Measurements from ENCODE around the gene DLL4. TPM values are rescaled to one million over a fixed set of nuclear protein-coding genes. Genes with fewer than 3 reads are reported as not detected.
"Not testable (repeated sequence)": the region's sequence is repeated elsewhere in the genome, so short reads cannot be mapped to it uniquely, and the experiment has no call there.

DLL4 gene
- total RNA-seq, 4 donors from 2014 or later: 7.8 to 15.3 (median 12.3) TPM

DNA sequence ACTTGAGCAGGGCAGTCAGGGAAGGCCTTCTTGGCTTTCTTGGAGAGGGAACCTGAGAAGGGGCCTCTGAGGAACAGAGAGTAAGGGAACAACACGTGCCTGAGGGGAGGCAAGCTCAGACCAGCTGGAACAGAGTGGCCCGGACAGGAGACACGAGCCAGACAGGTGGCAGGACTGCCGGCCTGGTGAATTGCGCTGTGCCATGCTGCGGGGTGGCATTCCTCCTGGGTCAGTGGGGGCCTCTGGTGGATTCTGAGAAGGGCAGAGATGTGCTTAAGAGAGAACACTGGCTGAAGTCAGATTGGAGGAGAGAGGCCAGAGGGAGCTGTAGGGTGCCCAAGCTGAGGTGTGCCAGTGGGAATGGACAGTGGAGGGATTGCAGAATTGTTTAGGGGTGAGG lies 29.0 kb downstream of the DLL4 start:
- TF ChIP-seq POLR2A (IDR thresholded peaks at IDR 0.05): no peak
- TF ChIP-seq, protein P1, sequence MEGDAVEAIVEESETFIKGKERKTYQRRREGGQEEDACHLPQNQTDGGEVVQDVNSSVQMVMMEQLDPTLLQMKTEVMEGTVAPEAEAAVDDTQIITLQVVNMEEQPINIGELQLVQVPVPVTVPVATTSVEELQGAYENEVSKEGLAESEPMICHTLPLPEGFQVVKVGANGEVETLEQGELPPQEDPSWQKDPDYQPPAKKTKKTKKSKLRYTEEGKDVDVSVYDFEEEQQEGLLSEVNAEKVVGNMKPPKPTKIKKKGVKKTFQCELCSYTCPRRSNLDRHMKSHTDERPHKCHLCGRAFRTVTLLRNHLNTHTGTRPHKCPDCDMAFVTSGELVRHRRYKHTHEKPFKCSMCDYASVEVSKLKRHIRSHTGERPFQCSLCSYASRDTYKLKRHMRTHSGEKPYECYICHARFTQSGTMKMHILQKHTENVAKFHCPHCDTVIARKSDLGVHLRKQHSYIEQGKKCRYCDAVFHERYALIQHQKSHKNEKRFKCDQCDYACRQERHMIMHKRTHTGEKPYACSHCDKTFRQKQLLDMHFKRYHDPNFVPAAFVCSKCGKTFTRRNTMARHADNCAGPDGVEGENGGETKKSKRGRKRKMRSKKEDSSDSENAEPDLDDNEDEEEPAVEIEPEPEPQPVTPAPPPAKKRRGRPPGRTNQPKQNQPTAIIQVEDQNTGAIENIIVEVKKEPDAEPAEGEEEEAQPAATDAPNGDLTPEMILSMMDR (IDR thresholded peaks at IDR 0.05): no peak
- peak overlapping the region in 1 of 4 donors; percentile 4 for H3K27ac ChIP-seq

DNA sequence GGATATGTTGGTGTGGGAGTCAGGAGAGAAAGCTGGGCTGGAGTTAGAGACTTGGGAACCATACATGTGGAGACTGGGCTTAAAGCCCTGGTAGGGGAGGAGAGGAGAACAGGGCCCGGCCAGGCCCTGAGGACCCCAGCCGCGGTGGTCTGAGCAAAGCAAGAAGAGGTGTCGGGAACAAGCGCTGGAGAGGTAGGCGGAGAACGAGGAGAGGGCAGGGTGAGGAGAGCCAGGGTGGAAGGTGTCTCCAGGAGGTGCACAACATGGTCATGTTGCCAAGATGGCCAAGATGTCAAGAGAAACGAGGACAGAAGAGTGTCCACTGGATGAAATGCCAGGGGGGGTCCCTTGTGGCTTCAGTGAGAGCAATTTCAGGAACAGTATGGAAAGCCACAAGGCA lies 29.6 kb downstream of the DLL4 start:
- no peak overlapping the region for H3K4me3 ChIP-seq
- no peaks in the 10 kb centered on the region for H3K9me3 ChIP-seq
- no peak overlapping the region for H3K27ac ChIP-seq
- TF ChIP-seq, protein P1 (IDR thresholded peaks at IDR 0.05): no peak
- H3K36me3 ChIP-seq: no peaks in the 10 kb centered on the region
- peaks cover 0 to 17% (median 0%) of the 10 kb centered on the region in 4 donors for H3K4me1 ChIP-seq
- DNase-seq: peak in 1 of 3 donors; percentile 10
- H3K27me3 ChIP-seq: no peaks in the 10 kb centered on the region

More for the DNA sequence above, 29.0 kb downstream of the DLL4 start:
- no peak overlapping the region for H3K4me3 ChIP-seq
- no peaks in the 10 kb centered on the region for H3K36me3 ChIP-seq
- no peaks in the 10 kb centered on the region for H3K27me3 ChIP-seq
- no peaks in the 10 kb centered on the region for H3K9me3 ChIP-seq
- peaks cover 0 to 17% (median 0%) of the 10 kb centered on the region in 4 donors for H3K4me1 ChIP-seq
- peak in 1 of 3 donors; percentile 34 for DNase-seq

DNA sequence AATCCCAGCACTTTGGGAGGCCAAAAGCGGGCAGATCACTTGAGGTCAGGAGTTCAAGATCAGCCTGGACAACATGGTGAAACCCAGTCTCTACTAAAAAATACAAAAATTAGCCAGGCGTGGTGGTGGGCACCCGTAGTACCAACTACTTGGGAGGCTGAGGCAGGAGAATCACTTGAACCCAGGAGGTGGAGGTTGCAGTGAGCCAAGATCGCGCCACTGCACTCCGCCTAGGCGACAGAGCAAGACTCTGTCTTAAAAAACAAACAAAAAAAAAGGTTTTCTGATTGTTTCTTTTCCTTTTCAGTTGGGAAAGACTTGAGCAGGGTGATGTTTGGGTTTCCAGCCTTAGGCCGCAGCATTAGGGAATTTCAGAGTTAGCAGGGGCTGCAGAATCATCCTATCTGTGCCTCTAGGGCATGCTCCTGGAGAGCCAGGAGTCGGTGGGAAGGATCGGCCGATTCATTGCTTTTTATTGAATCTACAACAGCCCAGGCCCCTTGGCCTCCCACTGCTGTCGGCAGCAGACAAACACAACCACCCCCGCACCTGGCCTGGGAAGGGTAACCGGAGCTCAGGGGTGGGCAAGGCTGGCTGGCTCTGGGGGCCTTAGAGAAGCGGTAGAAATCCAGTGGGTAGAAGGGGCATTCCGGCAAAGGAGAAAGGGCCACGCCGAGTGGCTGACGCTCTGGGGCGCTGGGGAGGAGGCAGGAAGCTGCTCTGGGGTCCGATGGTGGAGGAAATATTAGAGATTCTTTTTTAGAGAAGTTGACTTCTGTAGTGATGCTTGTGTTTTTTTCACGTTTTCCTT lies 30.4 kb downstream of the DLL4 start:
- H3K4me1 ChIP-seq: peaks cover 0 to 17% (median 0%) of the 10 kb centered on the region in 4 donors
- DNase-seq: peak in 1 of 3 donors; percentile 30
- TF ChIP-seq, protein P1 (IDR thresholded peaks at IDR 0.05): no peak
- TF ChIP-seq POLR2A (IDR thresholded peaks at IDR 0.05): no peak
- no peaks in the 10 kb centered on the region for H3K36me3 ChIP-seq
- H3K4me3 ChIP-seq: no peak overlapping the region
- H3K27me3 ChIP-seq: no peaks in the 10 kb centered on the region
- no peaks in the 10 kb centered on the region for H3K9me3 ChIP-seq
- H3K27ac ChIP-seq: no peak overlapping the region

DNA sequence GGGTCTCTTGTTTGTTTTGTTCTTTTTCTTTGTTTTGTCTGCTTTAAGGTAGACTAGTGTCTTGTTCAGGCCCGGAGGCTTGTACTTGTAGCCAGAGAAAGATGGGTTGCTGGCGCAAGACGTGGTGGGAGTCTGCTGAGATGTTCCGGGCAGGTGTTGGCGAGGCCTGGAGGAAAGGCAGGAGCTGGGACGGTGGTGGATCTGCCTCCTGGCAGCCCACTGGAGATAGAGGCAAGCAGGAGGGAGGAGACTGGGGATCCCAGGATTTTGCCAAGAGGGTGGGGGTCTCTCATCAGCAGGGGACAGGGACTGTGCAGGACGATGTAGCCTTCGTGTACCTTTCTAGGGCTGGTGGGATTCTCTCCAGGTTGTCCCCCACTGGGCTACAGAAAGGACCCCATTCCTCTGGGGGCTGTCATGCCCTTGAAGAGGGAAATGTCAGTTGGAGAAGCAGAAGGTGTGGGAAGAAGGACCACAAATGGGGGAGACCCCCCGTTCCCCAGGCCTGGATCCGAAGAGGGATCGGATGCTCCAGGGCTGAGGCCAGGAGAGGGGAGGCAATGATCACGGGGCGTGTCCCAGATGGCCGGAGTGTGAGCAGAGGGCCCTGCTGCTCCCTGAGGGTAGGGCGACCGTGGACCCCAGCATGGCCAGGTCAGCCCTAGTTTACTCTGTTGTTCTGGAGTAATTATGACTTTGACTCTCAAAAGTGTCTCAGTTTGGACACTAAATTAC lies 31.2 kb downstream of the DLL4 start:
- DNase-seq: no peak
- H3K4me3 ChIP-seq: no peak overlapping the region
- no peaks in the 10 kb centered on the region for H3K27me3 ChIP-seq
- H3K36me3 ChIP-seq: no peaks in the 10 kb centered on the region
- H3K9me3 ChIP-seq: no peaks in the 10 kb centered on the region
- no peak overlapping the region for H3K27ac ChIP-seq
- TF ChIP-seq POLR2A (IDR thresholded peaks at IDR 0.05): no peak
- TF ChIP-seq, protein P1 (IDR thresholded peaks at IDR 0.05): no peak
- peaks cover 0 to 17% (median 0%) of the 10 kb centered on the region in 4 donors for H3K4me1 ChIP-seq

DNA sequence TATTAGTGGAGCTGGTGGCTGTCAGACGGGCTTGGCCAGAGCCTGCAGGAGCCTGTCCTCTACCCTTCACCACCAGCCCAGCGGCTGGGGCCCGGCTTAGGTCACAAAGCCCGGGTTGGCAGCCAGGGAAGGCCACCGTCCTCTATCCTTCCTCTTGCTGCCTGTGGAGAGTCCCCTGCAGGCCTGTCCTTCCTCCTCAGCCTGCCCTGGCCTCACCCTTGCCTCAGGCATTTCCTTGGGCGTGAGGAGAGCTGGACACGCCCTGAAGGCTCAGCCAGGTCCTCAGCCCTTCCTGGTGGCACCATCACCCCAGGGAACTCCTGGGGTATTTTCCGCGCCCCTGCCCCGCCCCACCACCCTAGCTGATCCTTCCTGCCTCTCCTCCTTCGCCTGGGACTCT lies 31.8 kb downstream of the DLL4 start:
- TF ChIP-seq, protein P1 (IDR thresholded peaks at IDR 0.05): peak in 3 of 6 experiments; percentile 26 to 32 (median 31)
- no peak for TF ChIP-seq POLR2A (IDR thresholded peaks at IDR 0.05)
- no peaks in the 10 kb centered on the region for H3K36me3 ChIP-seq
- no peak overlapping the region for H3K4me3 ChIP-seq
- H3K4me1 ChIP-seq: peaks cover 0 to 17% (median 0%) of the 10 kb centered on the region in 4 donors
- H3K27ac ChIP-seq: no peak overlapping the region
- DNase-seq: peak in 2 of 3 donors; percentile 70 to 76
- no peaks in the 10 kb centered on the region for H3K9me3 ChIP-seq
- no peaks in the 10 kb centered on the region for H3K27me3 ChIP-seq

DNA sequence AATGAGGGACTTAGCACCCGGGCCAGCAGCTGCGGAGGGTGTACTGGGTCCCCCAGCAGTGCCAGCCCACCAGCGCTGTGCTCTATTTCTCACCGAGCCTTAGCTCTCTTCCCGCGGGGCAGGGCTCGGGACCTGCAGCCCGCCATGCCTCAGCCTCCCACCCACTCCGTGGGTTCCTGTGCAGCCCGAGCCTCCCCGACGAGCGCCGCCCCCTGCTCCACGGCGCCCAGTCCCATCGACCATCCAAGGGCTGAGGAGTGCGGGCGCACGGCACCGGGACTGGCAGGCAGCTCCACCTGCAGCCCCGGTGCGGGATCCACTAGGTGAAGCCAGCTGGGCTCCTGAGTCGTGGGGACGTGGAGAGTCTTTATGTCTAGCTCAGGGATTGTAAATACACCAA lies 32.6 kb downstream of the DLL4 start:
- not testable (repeated sequence) for DNase-seq, H3K27me3 ChIP-seq, H3K9me3 ChIP-seq, H3K27ac ChIP-seq, H3K4me3 ChIP-seq, H3K36me3 ChIP-seq
- H3K4me1 ChIP-seq: peaks cover 0 to 12% (median 0%) of the 10 kb centered on the region in 4 donors

DNA sequence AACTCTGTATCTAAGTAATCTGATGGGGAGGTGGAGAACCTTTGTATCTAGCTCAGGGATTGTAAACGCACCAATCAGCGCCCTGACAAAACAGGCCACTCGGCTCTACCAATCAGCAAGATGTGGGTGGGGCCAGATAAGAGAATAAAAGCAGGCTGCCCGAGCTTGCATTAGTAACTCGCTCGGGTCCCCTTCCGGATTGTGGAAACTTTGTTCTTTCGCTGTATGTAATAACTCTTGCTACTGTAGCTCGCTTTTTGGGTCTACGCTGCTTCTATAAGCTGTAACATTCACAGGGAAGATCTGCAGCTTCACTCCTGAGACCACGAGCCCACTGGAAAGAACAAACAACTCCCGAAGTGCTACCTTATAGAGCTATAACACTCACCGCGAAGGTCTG lies 33.2 kb downstream of the DLL4 start:
- H3K27ac ChIP-seq, DNase-seq, H3K9me3 ChIP-seq, H3K4me3 ChIP-seq, H3K27me3 ChIP-seq, H3K36me3 ChIP-seq, H3K4me1 ChIP-seq: not testable (repeated sequence)

Data from Peyer's patch (tissue), 4 donors.